ENCODE results near the gene TYK2.

TYK2 gene

DNA sequence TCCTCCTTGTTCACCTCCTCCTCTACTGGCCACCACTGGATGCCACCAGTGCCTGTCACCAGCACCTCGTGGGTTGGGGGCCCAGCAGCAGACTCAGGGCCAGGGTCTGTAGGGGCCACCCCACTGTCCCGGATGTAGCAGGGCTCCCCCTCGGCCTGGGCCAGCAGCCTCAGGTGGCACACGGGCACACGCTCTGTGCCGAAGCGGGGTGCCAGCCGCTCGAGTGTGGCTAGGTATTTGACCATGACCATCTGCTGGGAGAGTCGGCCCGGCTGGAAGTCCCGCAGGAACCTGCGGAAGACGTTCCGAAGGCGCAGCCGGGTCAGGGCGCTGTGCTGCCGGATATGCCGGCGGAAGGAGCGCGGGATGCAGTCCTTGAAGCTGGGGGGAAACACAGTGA is 14.9 kb downstream of the TYK2 start:
- Histone ChIP-seq H3K4me3 (ENCODE audit: low read length, poor library complexity, severe bottlenecking) (no peak overlapping the region), H3K79me2 (ENCODE audit: insufficient read depth, low read length) (no peaks in the 10 kb centered on the region), H2AFZ (ENCODE audit: low read length) (no peak overlapping the region), H4K20me1 (ENCODE audit: insufficient read depth, low read length, poor library complexity, severe bottlenecking) (no peaks in the 10 kb centered on the region), H3K9me2 (replicated peaks; ENCODE audit: low read depth, low read length) (no peaks in the 10 kb centered on the region), H3K27me3 (ENCODE audit: insufficient read depth, low read length, poor library complexity, severe bottlenecking) (no peaks in the 10 kb centered on the region), H3K4me1 (ENCODE audit: insufficient read depth, low read length, poor library complexity, severe bottlenecking) (no peaks in the 10 kb centered on the region), H3K4me2 (ENCODE audit: low read depth, low read length, poor library complexity, severe bottlenecking) (no peak overlapping the region), H3K9ac (ENCODE audit: low read depth, low read length, poor library complexity, severe bottlenecking) (no peak overlapping the region), H3K36me3 (ENCODE audit: insufficient read depth, low read length) (peaks cover 80% of the 10 kb centered on the region; the same call in 1 of the 2 replicates), H3F3A (ENCODE audit: low read depth) (no peaks in the 10 kb centered on the region), H3K9me3 (ENCODE audit: insufficient read depth, low read depth, low read length) (no peaks in the 10 kb centered on the region)
- TF ChIP-seq EZH2phosphoT487 (IDR thresholded peaks at IDR 0.05; ENCODE audit: borderline replicate concordance), result no peak
- TF ChIP-seq, protein P1, sequence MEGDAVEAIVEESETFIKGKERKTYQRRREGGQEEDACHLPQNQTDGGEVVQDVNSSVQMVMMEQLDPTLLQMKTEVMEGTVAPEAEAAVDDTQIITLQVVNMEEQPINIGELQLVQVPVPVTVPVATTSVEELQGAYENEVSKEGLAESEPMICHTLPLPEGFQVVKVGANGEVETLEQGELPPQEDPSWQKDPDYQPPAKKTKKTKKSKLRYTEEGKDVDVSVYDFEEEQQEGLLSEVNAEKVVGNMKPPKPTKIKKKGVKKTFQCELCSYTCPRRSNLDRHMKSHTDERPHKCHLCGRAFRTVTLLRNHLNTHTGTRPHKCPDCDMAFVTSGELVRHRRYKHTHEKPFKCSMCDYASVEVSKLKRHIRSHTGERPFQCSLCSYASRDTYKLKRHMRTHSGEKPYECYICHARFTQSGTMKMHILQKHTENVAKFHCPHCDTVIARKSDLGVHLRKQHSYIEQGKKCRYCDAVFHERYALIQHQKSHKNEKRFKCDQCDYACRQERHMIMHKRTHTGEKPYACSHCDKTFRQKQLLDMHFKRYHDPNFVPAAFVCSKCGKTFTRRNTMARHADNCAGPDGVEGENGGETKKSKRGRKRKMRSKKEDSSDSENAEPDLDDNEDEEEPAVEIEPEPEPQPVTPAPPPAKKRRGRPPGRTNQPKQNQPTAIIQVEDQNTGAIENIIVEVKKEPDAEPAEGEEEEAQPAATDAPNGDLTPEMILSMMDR (conservative IDR thresholded peaks at IDR 0.05; ENCODE audit: low read length), result no peak

DNA sequence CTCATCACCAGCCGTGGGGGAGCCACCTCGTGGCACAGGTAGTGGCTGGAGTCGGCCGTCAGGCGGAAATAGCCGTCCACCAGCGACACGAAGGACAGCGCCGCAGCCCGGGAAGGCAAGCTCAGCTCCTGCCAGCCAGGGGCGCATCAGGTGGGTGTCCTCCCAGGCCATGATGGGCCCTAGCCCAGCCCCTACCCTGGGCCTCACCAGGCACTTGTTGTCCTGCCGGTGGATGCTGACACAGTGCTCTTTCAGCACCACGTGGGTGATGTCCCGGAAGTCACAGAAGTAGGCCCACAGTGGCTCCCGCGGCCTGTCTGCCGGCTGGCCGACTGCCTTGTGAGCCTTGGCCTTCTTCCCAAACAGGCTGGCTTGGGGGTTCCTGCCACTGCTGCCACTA is 15.7 kb downstream of the TYK2 start:
- TF ChIP-seq EZH2phosphoT487 (IDR thresholded peaks at IDR 0.05; ENCODE audit: borderline replicate concordance), result no peak
- TF ChIP-seq, protein P1 (conservative IDR thresholded peaks at IDR 0.05; ENCODE audit: low read length), result no peak
- Histone ChIP-seq H4K20me1 (ENCODE audit: insufficient read depth, low read length, poor library complexity, severe bottlenecking) (no peaks in the 10 kb centered on the region), H3K9ac (ENCODE audit: low read depth, low read length, poor library complexity, severe bottlenecking) (no peak overlapping the region), H3K27me3 (ENCODE audit: insufficient read depth, low read length, poor library complexity, severe bottlenecking) (no peaks in the 10 kb centered on the region), H3K36me3 (ENCODE audit: insufficient read depth, low read length) (peaks cover 84% of the 10 kb centered on the region; the same call in 1 of the 2 replicates), H3K4me3 (ENCODE audit: low read length, poor library complexity, severe bottlenecking) (no peak overlapping the region), H3K9me3 (ENCODE audit: insufficient read depth, low read depth, low read length) (no peaks in the 10 kb centered on the region), H3K4me2 (ENCODE audit: low read depth, low read length, poor library complexity, severe bottlenecking) (no peak overlapping the region), H2AFZ (ENCODE audit: low read length) (no peak overlapping the region), H3K79me2 (ENCODE audit: insufficient read depth, low read length) (no peaks in the 10 kb centered on the region), H3F3A (ENCODE audit: low read depth) (no peaks in the 10 kb centered on the region), H3K9me2 (replicated peaks; ENCODE audit: low read depth, low read length) (no peaks in the 10 kb centered on the region), H3K4me1 (ENCODE audit: insufficient read depth, low read length, poor library complexity, severe bottlenecking) (no peaks in the 10 kb centered on the region)

DNA sequence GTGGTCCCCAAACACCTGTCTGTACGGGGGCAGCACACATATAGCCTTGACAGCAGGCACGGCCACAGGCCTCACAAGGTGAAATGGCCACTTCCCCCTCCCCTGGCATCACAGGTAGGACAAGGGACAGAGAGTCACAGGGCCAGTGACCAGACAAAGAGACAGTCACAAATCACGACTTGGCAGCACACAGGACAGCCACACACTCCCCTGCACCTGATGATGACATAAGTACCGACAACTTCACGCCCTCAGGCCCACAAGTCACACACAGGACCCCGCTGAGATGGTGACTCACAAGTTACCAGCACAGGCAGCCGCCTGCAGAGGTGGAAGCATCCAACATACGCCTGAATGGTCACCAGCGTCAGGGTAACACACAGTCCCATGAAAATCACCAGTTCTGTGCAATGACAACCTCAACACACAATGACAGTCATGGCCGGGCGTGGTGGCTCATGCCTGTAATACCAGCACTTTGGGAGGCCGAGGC is 16.5 kb downstream of the TYK2 start:
- Histone ChIP-seq H3K4me1 (ENCODE audit: insufficient read depth, low read length, poor library complexity, severe bottlenecking) (no peaks in the 10 kb centered on the region), H3K9me3 (ENCODE audit: insufficient read depth, low read depth, low read length) (no peaks in the 10 kb centered on the region), H4K20me1 (ENCODE audit: insufficient read depth, low read length, poor library complexity, severe bottlenecking) (no peaks in the 10 kb centered on the region), H3K4me2 (ENCODE audit: low read depth, low read length, poor library complexity, severe bottlenecking) (no peak overlapping the region), H3K9ac (ENCODE audit: low read depth, low read length, poor library complexity, severe bottlenecking) (no peak overlapping the region), H3K4me3 (ENCODE audit: low read length, poor library complexity, severe bottlenecking) (no peak overlapping the region), H3K9me2 (replicated peaks; ENCODE audit: low read depth, low read length) (no peaks in the 10 kb centered on the region), H3K36me3 (ENCODE audit: insufficient read depth, low read length) (peaks cover 81% of the 10 kb centered on the region; the same call in 1 of the 2 replicates), H3K79me2 (ENCODE audit: insufficient read depth, low read length) (no peaks in the 10 kb centered on the region), H3F3A (ENCODE audit: low read depth) (no peaks in the 10 kb centered on the region), H3K27me3 (ENCODE audit: insufficient read depth, low read length, poor library complexity, severe bottlenecking) (no peaks in the 10 kb centered on the region), H2AFZ (ENCODE audit: low read length) (no peak overlapping the region)
- TF ChIP-seq, protein P1 (conservative IDR thresholded peaks at IDR 0.05; ENCODE audit: low read length), result no peak

Data from Loucy (cell line).